ENCODE measurements around the gene MAP4. TPM values are rescaled to one million over a fixed set of nuclear protein-coding genes. Genes with fewer than 3 reads are reported as not detected.

Gene MAP4
- total RNA-seq, 1 donor from 2014 or later = 319 TPM

GRCh38 chr3:47980795-47981194 lies 35.4 kb downstream of the MAP4 start:
- Mint-ChIP-seq H3K27me3 (ENCODE audit: unreplicated experiment) (no peaks in the 10 kb centered on the region), H3K36me3 (ENCODE audit: unreplicated experiment) (no peaks in the 10 kb centered on the region), H3K4me3 (ENCODE audit: unreplicated experiment) (no peak overlapping the region), H3K4me1 (ENCODE audit: low read depth, unreplicated experiment) (no peaks in the 10 kb centered on the region), H3K9me3 (ENCODE audit: unreplicated experiment) (no peaks in the 10 kb centered on the region), H3K27ac (ENCODE audit: unreplicated experiment) (no peak overlapping the region)
- DNase-seq = no peak
- TF ChIP-seq CTCF (IDR thresholded peaks at IDR 0.05; ENCODE audit: partially characterized antibody, unreplicated experiment) = no peak

DNA sequence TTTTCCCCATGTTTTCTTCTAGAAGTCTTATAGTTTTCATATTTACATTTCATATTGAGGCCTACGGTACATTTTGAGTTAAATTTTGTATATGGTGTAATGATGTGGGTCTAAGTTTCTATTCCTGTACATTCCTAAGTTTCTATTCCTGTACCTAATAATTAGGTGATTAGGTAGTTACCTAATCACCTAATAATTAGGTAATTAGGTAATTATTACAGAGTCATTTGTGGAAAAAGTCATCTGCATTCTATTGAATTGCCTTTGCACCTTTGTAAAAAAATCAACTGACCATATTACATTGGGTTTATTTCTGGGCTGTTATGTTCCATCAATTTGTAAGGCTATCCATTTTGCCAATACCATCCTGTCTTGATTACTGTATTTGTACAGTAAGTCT lies 37.1 kb downstream of the MAP4 start:
- no peaks in the 10 kb centered on the region for H3K4me1 Mint-ChIP-seq (ENCODE audit: low read depth, unreplicated experiment)
- H3K27ac Mint-ChIP-seq (ENCODE audit: unreplicated experiment) = no peak overlapping the region
- DNase-seq = no peak
- no peaks in the 10 kb centered on the region for H3K27me3 Mint-ChIP-seq (ENCODE audit: unreplicated experiment)
- no peak for TF ChIP-seq CTCF (IDR thresholded peaks at IDR 0.05; ENCODE audit: partially characterized antibody, unreplicated experiment)
- H3K36me3 Mint-ChIP-seq (ENCODE audit: unreplicated experiment) = no peaks in the 10 kb centered on the region
- no peaks in the 10 kb centered on the region for H3K9me3 Mint-ChIP-seq (ENCODE audit: unreplicated experiment)
- H3K4me3 Mint-ChIP-seq (ENCODE audit: unreplicated experiment) = no peak overlapping the region

GRCh38 chr3:47978386-47978785 lies 37.8 kb downstream of the MAP4 start:
- no peak for DNase-seq
- Mint-ChIP-seq H3K36me3 (ENCODE audit: unreplicated experiment) (no peaks in the 10 kb centered on the region), H3K4me3 (ENCODE audit: unreplicated experiment) (no peak overlapping the region), H3K9me3 (ENCODE audit: unreplicated experiment) (no peaks in the 10 kb centered on the region), H3K27me3 (ENCODE audit: unreplicated experiment) (no peaks in the 10 kb centered on the region), H3K27ac (ENCODE audit: unreplicated experiment) (no peak overlapping the region), H3K4me1 (ENCODE audit: low read depth, unreplicated experiment) (no peaks in the 10 kb centered on the region)
- no peak for TF ChIP-seq CTCF (IDR thresholded peaks at IDR 0.05; ENCODE audit: partially characterized antibody, unreplicated experiment)

DNA sequence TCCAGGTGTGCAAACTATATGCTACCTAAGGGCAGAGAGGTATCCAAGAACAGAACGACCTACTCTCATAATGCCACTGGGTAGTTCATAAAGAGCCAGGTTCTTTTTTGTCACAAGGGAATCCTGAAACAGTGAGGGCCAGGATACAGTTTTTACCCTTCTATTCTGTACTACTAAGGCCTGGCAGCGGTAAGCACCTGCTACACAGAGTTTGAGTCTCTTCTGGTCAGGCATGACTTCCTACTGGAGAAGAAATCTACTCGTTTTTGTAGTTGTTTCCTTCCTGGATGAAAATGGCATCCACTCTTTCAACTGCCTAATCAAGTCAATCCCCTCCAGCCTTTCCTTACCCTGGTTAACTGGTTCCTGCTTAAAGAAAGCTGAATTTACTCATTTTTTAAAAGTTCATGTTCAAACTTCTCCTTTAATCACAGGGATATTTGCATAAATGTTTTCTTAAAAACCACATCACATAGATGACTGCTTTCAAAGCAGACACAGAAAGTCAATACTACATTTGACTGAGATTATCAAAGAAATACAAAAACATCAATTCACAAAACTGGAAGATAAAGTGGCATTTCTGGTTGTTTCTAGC lies 40.0 kb downstream of the MAP4 start:
- H3K4me3 Mint-ChIP-seq (ENCODE audit: unreplicated experiment) = no peak overlapping the region
- H3K4me1 Mint-ChIP-seq (ENCODE audit: low read depth, unreplicated experiment) = no peaks in the 10 kb centered on the region
- no peak for DNase-seq
- no peak overlapping the region for H3K27ac Mint-ChIP-seq (ENCODE audit: unreplicated experiment)
- H3K27me3 Mint-ChIP-seq (ENCODE audit: unreplicated experiment) = no peaks in the 10 kb centered on the region
- TF ChIP-seq CTCF (IDR thresholded peaks at IDR 0.05; ENCODE audit: partially characterized antibody, unreplicated experiment) = no peak
- H3K9me3 Mint-ChIP-seq (ENCODE audit: unreplicated experiment) = no peaks in the 10 kb centered on the region
- H3K36me3 Mint-ChIP-seq (ENCODE audit: unreplicated experiment) = no peaks in the 10 kb centered on the region

DNA sequence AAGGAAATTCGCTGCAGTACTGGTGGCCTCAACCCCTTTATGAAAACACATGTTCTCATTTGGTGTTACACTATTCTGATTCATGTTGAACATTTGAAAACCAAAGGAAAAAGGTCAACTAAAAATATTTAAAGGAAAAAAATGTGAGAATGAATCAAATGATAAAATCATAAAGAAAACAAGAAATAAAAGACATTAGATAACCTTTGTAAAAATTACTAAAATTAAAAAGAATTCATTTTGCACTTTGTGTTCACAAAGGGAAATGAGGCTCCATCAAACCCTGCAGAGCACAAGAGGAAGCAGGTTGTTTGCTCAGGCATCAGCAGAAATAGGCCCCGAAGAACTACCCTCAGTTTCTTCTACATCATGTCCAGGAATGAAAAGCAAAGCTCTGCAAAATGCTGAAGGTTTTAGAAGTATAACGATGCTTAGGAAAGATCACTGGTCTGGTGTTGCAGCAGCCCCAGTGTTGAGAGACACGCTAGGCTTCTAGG lies 41.2 kb downstream of the MAP4 start:
- no peak for DNase-seq
- Mint-ChIP-seq H3K9me3 (ENCODE audit: unreplicated experiment) (no peaks in the 10 kb centered on the region), H3K36me3 (ENCODE audit: unreplicated experiment) (no peaks in the 10 kb centered on the region), H3K27ac (ENCODE audit: unreplicated experiment) (no peak overlapping the region), H3K27me3 (ENCODE audit: unreplicated experiment) (no peaks in the 10 kb centered on the region), H3K4me3 (ENCODE audit: unreplicated experiment) (no peak overlapping the region), H3K4me1 (ENCODE audit: low read depth, unreplicated experiment) (no peaks in the 10 kb centered on the region)
- no peak for TF ChIP-seq CTCF (IDR thresholded peaks at IDR 0.05; ENCODE audit: partially characterized antibody, unreplicated experiment)

All from glutamatergic neuron (in vitro differentiated cells).